Activated CD8-positive, alpha-beta T cell treated with anti-CD3 and anti-CD28 coated beads for 36 hours (primary cell): ENCODE measurements around the gene HTR1A. TPM values are rescaled to one million over a fixed set of nuclear protein-coding genes. Genes with fewer than 3 reads are reported as not detected.

Source experiments
- ATAC-seq: fragments of 200-7000 bp; cut with Tn5 transposase; one replicate; pipeline ENCODE4 v1.10.0; 2021; ENCODE audit warnings: mild to moderate bottlenecking, moderate library complexity
- CTCF ChIA-PET: fragments of 350-600 bp; sonication (Branson Sonifier 250); formaldehyde crosslinking; loops from one replicate; lab custom pipeline; 2021; ENCODE audit warnings: antibody characterized with exemption; lab: Charles Lee
- POLR2A ChIA-PET: fragments of 350-600 bp; sonication (Branson Sonifier 250); formaldehyde crosslinking; loops from one replicate; lab custom pipeline; 2021; ENCODE audit warnings: antibody characterized with exemption; lab: Charles Lee
- DNase-seq: peaks from one replicate; pipeline ENCODE4 v3.0.0-alpha.2; 2020
- H3K27ac Mint-ChIP-seq: one replicate; pipeline ENCODE4 v1.8.0; 2021; ENCODE audit warnings: mild to moderate bottlenecking, mixed read lengths
- H3K27me3 Mint-ChIP-seq: one replicate; pipeline ENCODE4 v1.8.0; 2021; ENCODE audit warnings: mixed read lengths
- H3K36me3 Mint-ChIP-seq: one replicate; pipeline ENCODE4 v1.8.0; 2021; ENCODE audit warnings: low read depth, mixed read lengths
- H3K4me1 Mint-ChIP-seq: one replicate; pipeline ENCODE4 v1.8.0; 2021; ENCODE audit warnings: low read depth, mixed read lengths
- H3K4me3 Mint-ChIP-seq: one replicate; pipeline ENCODE4 v1.8.0; 2021; ENCODE audit warnings: mild to moderate bottlenecking, moderate library complexity, mixed read lengths
- H3K9me3 Mint-ChIP-seq: one replicate; pipeline ENCODE4 v1.8.0; 2021; ENCODE audit warnings: mixed read lengths
- intact Hi-C: fragments of 100-400 bp; cut with micrococcal nuclease; formaldehyde crosslinking; loops from one replicate; pipeline ENCODE4 v1.10.0; 2022
- total RNA-seq, 2 experiments: library from RNA; stranded (reverse); gene quantifications; one replicate each; pipeline ENCODE4 v1.2.3, GENCODE V29; 2021
- TF ChIP-seq, protein P1 (sequence below): fragments of 200-600 bp; IDR thresholded peaks from one replicate; pipeline ENCODE4 v1.8.0; 2022; ENCODE audit warnings: antibody characterized with exemption, mild to moderate bottlenecking

Gene HTR1A
- total RNA-seq, 2 experiments from 2014 or later: not detected

DNA sequence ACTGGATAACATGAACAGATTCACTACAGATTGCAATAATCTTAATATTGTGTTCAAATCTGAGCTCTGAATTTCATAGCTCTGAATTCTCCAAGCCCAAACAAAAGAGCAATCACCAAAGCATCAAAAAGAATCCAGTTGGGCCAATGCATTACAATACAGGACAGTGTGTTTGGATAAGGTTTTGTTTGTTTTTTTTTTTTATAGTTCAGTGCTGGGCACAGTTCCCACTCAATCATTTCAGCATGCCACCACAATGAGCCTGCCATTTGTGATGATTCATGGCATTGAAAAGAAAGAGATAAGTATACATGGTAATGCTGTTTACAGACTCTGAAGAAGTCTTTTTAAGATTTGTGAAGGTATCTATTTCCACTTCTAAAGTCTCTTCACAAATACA lies 1.7 kb upstream of the HTR1A start:
- TF ChIP-seq, protein P1, sequence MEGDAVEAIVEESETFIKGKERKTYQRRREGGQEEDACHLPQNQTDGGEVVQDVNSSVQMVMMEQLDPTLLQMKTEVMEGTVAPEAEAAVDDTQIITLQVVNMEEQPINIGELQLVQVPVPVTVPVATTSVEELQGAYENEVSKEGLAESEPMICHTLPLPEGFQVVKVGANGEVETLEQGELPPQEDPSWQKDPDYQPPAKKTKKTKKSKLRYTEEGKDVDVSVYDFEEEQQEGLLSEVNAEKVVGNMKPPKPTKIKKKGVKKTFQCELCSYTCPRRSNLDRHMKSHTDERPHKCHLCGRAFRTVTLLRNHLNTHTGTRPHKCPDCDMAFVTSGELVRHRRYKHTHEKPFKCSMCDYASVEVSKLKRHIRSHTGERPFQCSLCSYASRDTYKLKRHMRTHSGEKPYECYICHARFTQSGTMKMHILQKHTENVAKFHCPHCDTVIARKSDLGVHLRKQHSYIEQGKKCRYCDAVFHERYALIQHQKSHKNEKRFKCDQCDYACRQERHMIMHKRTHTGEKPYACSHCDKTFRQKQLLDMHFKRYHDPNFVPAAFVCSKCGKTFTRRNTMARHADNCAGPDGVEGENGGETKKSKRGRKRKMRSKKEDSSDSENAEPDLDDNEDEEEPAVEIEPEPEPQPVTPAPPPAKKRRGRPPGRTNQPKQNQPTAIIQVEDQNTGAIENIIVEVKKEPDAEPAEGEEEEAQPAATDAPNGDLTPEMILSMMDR: no peak
- peaks cover 6% of the 10 kb centered on the region for H3K9me3 Mint-ChIP-seq
- no peaks in the 10 kb centered on the region for H3K36me3 Mint-ChIP-seq
- ChIA-PET POLR2A (no interaction called here), CTCF (interaction anchor here (1.0 to 1.5 kb wide), 3 partner anchors 9 to 142 kb away, joined by 3 to 4 read pairs (median 3); no protein-coding TSS in a partner anchor)
- H3K4me1 Mint-ChIP-seq: no peaks in the 10 kb centered on the region
- peaks cover 29% of the 10 kb centered on the region for H3K27me3 Mint-ChIP-seq
- no peak overlapping the region for H3K4me3 Mint-ChIP-seq
- intact Hi-C loops: loop anchor here (5.0 kb wide), 1 partner anchor 562 kb away; no protein-coding TSS in a partner anchor
- DNase-seq: no peak
- no peak for ATAC-seq
- H3K27ac Mint-ChIP-seq: no peak overlapping the region

DNA sequence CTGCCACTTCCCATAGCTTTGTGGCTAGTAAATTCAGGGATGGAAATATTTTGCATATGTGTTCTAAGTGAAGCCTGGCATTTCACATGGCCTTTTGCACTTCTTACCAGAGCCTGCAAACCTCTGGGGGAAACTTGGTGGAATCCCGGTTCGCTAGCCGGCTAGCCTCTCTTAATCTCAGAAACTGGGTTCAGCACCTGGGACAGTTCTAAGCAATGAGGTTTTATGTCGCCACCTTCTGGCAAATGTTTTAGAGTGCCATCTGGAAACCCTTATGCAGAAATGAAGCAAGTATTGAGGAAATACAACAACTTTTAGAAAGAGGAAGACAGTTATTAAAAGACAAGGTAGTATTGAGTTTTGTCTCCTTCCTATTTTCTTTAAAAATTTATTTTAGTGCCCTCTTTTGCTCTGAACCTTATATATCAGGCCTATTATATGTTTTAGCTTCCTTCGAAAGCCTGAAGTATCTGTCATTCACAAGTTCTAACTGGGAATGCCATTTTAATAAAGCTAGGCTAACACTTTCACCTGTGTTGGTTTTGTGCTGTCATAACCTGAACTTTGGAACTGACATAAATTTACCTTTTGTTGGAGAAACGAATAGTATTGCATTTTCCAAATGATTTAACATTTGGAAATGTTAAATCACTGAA lies 963 bp upstream of the HTR1A start:
- ATAC-seq (no peak), DNase-seq (peak; percentile 53)
- TF ChIP-seq, protein P1: peak; percentile 44
- peaks cover 6% of the 10 kb centered on the region for H3K9me3 Mint-ChIP-seq
- no peaks in the 10 kb centered on the region for H3K36me3 Mint-ChIP-seq
- no peaks in the 10 kb centered on the region for H3K4me1 Mint-ChIP-seq
- H3K27me3 Mint-ChIP-seq: peaks cover 34% of the 10 kb centered on the region
- POLR2A ChIA-PET: no interaction called here
- intact Hi-C loops: loop anchor here (5.0 kb wide), 1 partner anchor 561 kb away; no protein-coding TSS in a partner anchor
- H3K4me3 Mint-ChIP-seq: no peak overlapping the region
- H3K27ac Mint-ChIP-seq: no peak overlapping the region
- CTCF ChIA-PET: interaction anchor here (1.0 to 1.5 kb wide), 3 partner anchors 9 to 141 kb away, joined by 3 to 4 read pairs (median 3); no protein-coding TSS in a partner anchor

DNA sequence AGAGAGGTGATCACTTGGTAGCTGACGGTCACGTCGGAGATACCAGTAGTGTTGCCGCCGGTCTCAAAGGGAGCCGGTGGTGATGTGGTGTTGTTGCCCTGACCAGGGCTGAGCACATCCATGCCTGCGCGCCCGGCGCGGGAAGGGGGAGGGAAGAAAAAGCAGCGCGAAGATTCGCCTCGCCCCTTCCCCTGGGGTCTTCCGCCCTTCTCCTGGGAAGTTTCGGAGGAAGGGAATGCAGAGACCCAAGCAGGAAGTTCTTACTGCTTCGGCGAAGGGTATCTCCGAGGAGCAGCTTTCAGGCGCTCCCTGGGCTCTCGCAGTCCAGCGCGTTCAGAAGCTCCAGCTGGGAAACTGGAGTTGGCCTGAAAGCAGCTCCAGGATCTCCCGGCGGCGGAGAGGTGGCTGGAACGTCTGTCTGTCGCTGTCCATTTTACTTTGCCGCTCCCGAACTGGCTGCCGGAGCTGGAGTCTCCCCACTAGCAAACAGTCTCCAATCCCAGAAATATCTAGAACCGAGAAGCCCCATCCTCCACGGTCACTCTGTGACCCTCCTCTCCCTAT lies 565 bp downstream of the HTR1A start:
- DNase-seq: no peak
- H3K4me3 Mint-ChIP-seq: no peak overlapping the region
- intact Hi-C loops: loop anchor here (5.0 kb wide), 1 partner anchor 559 kb away; no protein-coding TSS in a partner anchor
- peaks cover 34% of the 10 kb centered on the region for H3K27me3 Mint-ChIP-seq
- no peaks in the 10 kb centered on the region for H3K36me3 Mint-ChIP-seq
- TF ChIP-seq, protein P1: no peak
- H3K9me3 Mint-ChIP-seq: peaks cover 6% of the 10 kb centered on the region
- POLR2A ChIA-PET: no interaction called here
- CTCF ChIA-PET: no interaction called here
- ATAC-seq: no peak
- H3K4me1 Mint-ChIP-seq: no peaks in the 10 kb centered on the region
- H3K27ac Mint-ChIP-seq: no peak overlapping the region

GRCh38 chr5:63961125-63961597 lies 1.1 kb downstream of the HTR1A start:
- TF ChIP-seq, protein P1: no peak
- intact Hi-C loops: loop anchor here (5.0 kb wide), 1 partner anchor 559 kb away; no protein-coding TSS in a partner anchor
- CTCF ChIA-PET: no interaction called here

GRCh38 chr5:63960646-63961045 lies 1.6 kb downstream of the HTR1A start:
- intact Hi-C loops: loop anchor here (5.0 kb wide), 1 partner anchor 558 kb away; no protein-coding TSS in a partner anchor
- no peaks in the 10 kb centered on the region for H3K36me3 Mint-ChIP-seq
- DNase-seq (no peak), ATAC-seq (no peak)
- H3K4me3 Mint-ChIP-seq: no peak overlapping the region
- H3K27ac Mint-ChIP-seq: no peak overlapping the region
- peaks cover 6% of the 10 kb centered on the region for H3K9me3 Mint-ChIP-seq
- H3K27me3 Mint-ChIP-seq: peaks cover 34% of the 10 kb centered on the region
- ChIA-PET POLR2A (no interaction called here), CTCF (no interaction called here)
- TF ChIP-seq, protein P1: no peak
- H3K4me1 Mint-ChIP-seq: no peaks in the 10 kb centered on the region

More at GRCh38 chr5:63961125-63961597, 1.1 kb downstream of the HTR1A start:
- Mint-ChIP-seq H3K36me3 (no peaks in the 10 kb centered on the region), H3K27me3 (peaks cover 34% of the 10 kb centered on the region), H3K4me3 (no peak overlapping the region), H3K27ac (no peak overlapping the region), H3K4me1 (no peaks in the 10 kb centered on the region), H3K9me3 (peaks cover 6% of the 10 kb centered on the region)
- no peak for ATAC-seq
- DNase-seq: no peak
- POLR2A ChIA-PET: no interaction called here
